ENCODE measurements around the gene GPR149.

GPR149 gene

GRCh38 chr3:154422694-154423093 lies 7.3 kb downstream of the GPR149 start:
- Histone ChIP-seq H3K36me3 (ENCODE audit: control insufficient read depth, insufficient read depth, low read length) (no peaks in the 10 kb centered on the region), H3K27me3 (ENCODE audit: control insufficient read depth, insufficient read depth, low read length) (peaks cover 14% of the 10 kb centered on the region), H3K9me3 (ENCODE audit: control insufficient read depth, insufficient read depth, low read length) (no peaks in the 10 kb centered on the region), H3K4me1 (ENCODE audit: control insufficient read depth, insufficient read depth, low read length) (peaks cover 5% of the 10 kb centered on the region; the same call in 1 of the 2 replicates), H3K4me3 (ENCODE audit: low read depth, low read length) (no peak overlapping the region), H3K27ac (ENCODE audit: low read depth, low read length) (no peak overlapping the region), H3K9ac (ENCODE audit: low read depth, low read length) (no peak overlapping the region)

GRCh38 chr3:154421083-154421482 lies 8.9 kb downstream of the GPR149 start:
- H3K36me3 ChIP-seq (ENCODE audit: control insufficient read depth, insufficient read depth, low read length), result no peaks in the 10 kb centered on the region

GRCh38 chr3:154398084-154398967 lies 31.7 kb downstream of the GPR149 start:
- H3K27ac ChIP-seq (ENCODE audit: low read depth, low read length), result no peak overlapping the region
- no peak overlapping the region for H3K9ac ChIP-seq (ENCODE audit: low read depth, low read length)
- no peaks in the 10 kb centered on the region for H3K9me3 ChIP-seq (ENCODE audit: control insufficient read depth, insufficient read depth, low read length)
- peaks cover 12% of the 10 kb centered on the region for H3K4me1 ChIP-seq (ENCODE audit: control insufficient read depth, insufficient read depth, low read length)
- no peaks in the 10 kb centered on the region for H3K27me3 ChIP-seq (ENCODE audit: control insufficient read depth, insufficient read depth, low read length)
- H3K4me3 ChIP-seq (ENCODE audit: low read depth, low read length), result no peak overlapping the region; the same call in 1 of the 2 replicates
- H3K36me3 ChIP-seq (ENCODE audit: control insufficient read depth, insufficient read depth, low read length), result no peaks in the 10 kb centered on the region

More at GRCh38 chr3:154421083-154421482, 8.9 kb downstream of the GPR149 start:
- Histone ChIP-seq H3K9ac (ENCODE audit: low read depth, low read length) (no peak overlapping the region), H3K9me3 (ENCODE audit: control insufficient read depth, insufficient read depth, low read length) (no peaks in the 10 kb centered on the region), H3K4me3 (ENCODE audit: low read depth, low read length) (no peak overlapping the region), H3K4me1 (ENCODE audit: control insufficient read depth, insufficient read depth, low read length) (no peaks in the 10 kb centered on the region), H3K27me3 (ENCODE audit: control insufficient read depth, insufficient read depth, low read length) (no peaks in the 10 kb centered on the region), H3K27ac (ENCODE audit: low read depth, low read length) (no peak overlapping the region)

- H3K9me3 ChIP-seq (ENCODE audit: control insufficient read depth, insufficient read depth, low read length), result no peaks in the 10 kb centered on the region
- H3K27me3 ChIP-seq (ENCODE audit: control insufficient read depth, insufficient read depth, low read length), result no peaks in the 10 kb centered on the region
- no peak overlapping the region for H3K27ac ChIP-seq (ENCODE audit: low read depth, low read length)
- no peaks in the 10 kb centered on the region for H3K36me3 ChIP-seq (ENCODE audit: control insufficient read depth, insufficient read depth, low read length)
- no peak overlapping the region for H3K4me3 ChIP-seq (ENCODE audit: low read depth, low read length)
- no peak overlapping the region for H3K9ac ChIP-seq (ENCODE audit: low read depth, low read length)
- no peaks in the 10 kb centered on the region for H3K4me1 ChIP-seq (ENCODE audit: control insufficient read depth, insufficient read depth, low read length)
Measured at GRCh38 chr3:154389861-154390260, 40.1 kb downstream of the GPR149 start.

GRCh38 chr3:154384479-154384878 lies 45.5 kb downstream of the GPR149 start:
- Histone ChIP-seq H3K27me3 (ENCODE audit: control insufficient read depth, insufficient read depth, low read length) (no peaks in the 10 kb centered on the region), H3K36me3 (ENCODE audit: control insufficient read depth, insufficient read depth, low read length) (no peaks in the 10 kb centered on the region), H3K4me1 (ENCODE audit: control insufficient read depth, insufficient read depth, low read length) (no peaks in the 10 kb centered on the region), H3K27ac (ENCODE audit: low read depth, low read length) (no peak overlapping the region), H3K4me3 (ENCODE audit: low read depth, low read length) (no peak overlapping the region), H3K9ac (ENCODE audit: low read depth, low read length) (no peak overlapping the region), H3K9me3 (ENCODE audit: control insufficient read depth, insufficient read depth, low read length) (no peaks in the 10 kb centered on the region)

- H3K9me3 ChIP-seq (ENCODE audit: control insufficient read depth, insufficient read depth, low read length), result no peaks in the 10 kb centered on the region
- no peak overlapping the region for H3K27ac ChIP-seq (ENCODE audit: low read depth, low read length)
- H3K4me1 ChIP-seq (ENCODE audit: control insufficient read depth, insufficient read depth, low read length), result no peaks in the 10 kb centered on the region
- no peaks in the 10 kb centered on the region for H3K36me3 ChIP-seq (ENCODE audit: control insufficient read depth, insufficient read depth, low read length)
- H3K4me3 ChIP-seq (ENCODE audit: low read depth, low read length), result no peak overlapping the region
- H3K9ac ChIP-seq (ENCODE audit: low read depth, low read length), result no peak overlapping the region
- no peaks in the 10 kb centered on the region for H3K27me3 ChIP-seq (ENCODE audit: control insufficient read depth, insufficient read depth, low read length)
Measured at GRCh38 chr3:154378311-154378710, 51.7 kb downstream of the GPR149 start.

GRCh38 chr3:154367221-154367620 lies 62.8 kb downstream of the GPR149 start:
- Histone ChIP-seq H3K36me3 (ENCODE audit: control insufficient read depth, insufficient read depth, low read length) (no peaks in the 10 kb centered on the region), H3K9me3 (ENCODE audit: control insufficient read depth, insufficient read depth, low read length) (peaks cover 6% of the 10 kb centered on the region; the same call in 1 of the 2 replicates), H3K4me3 (ENCODE audit: low read depth, low read length) (no peak overlapping the region), H3K9ac (ENCODE audit: low read depth, low read length) (no peak overlapping the region), H3K4me1 (ENCODE audit: control insufficient read depth, insufficient read depth, low read length) (no peaks in the 10 kb centered on the region), H3K27ac (ENCODE audit: low read depth, low read length) (no peak overlapping the region), H3K27me3 (ENCODE audit: control insufficient read depth, insufficient read depth, low read length) (no peaks in the 10 kb centered on the region)

GRCh38 chr3:154364849-154365248 lies 65.1 kb downstream of the GPR149 start:
- H3K27ac ChIP-seq (ENCODE audit: low read depth, low read length), result no peak overlapping the region
- no peaks in the 10 kb centered on the region for H3K4me1 ChIP-seq (ENCODE audit: control insufficient read depth, insufficient read depth, low read length)
- peaks cover 6% of the 10 kb centered on the region; the same call in 1 of the 2 replicates for H3K9me3 ChIP-seq (ENCODE audit: control insufficient read depth, insufficient read depth, low read length)
- no peaks in the 10 kb centered on the region for H3K27me3 ChIP-seq (ENCODE audit: control insufficient read depth, insufficient read depth, low read length)
- no peak overlapping the region for H3K9ac ChIP-seq (ENCODE audit: low read depth, low read length)
- H3K4me3 ChIP-seq (ENCODE audit: low read depth, low read length), result no peak overlapping the region
- no peaks in the 10 kb centered on the region for H3K36me3 ChIP-seq (ENCODE audit: control insufficient read depth, insufficient read depth, low read length)

- Histone ChIP-seq H3K4me3 (ENCODE audit: low read depth, low read length) (no peak overlapping the region), H3K9ac (ENCODE audit: low read depth, low read length) (no peak overlapping the region), H3K9me3 (ENCODE audit: control insufficient read depth, insufficient read depth, low read length) (peaks cover 6% of the 10 kb centered on the region; the same call in 1 of the 2 replicates), H3K36me3 (ENCODE audit: control insufficient read depth, insufficient read depth, low read length) (no peaks in the 10 kb centered on the region), H3K27ac (ENCODE audit: low read depth, low read length) (no peak overlapping the region), H3K27me3 (ENCODE audit: control insufficient read depth, insufficient read depth, low read length) (no peaks in the 10 kb centered on the region), H3K4me1 (ENCODE audit: control insufficient read depth, insufficient read depth, low read length) (no peaks in the 10 kb centered on the region)
Measured at GRCh38 chr3:154361099-154361498, 68.9 kb downstream of the GPR149 start.

- Histone ChIP-seq H3K4me1 (ENCODE audit: control insufficient read depth, insufficient read depth, low read length) (no peaks in the 10 kb centered on the region), H3K27ac (ENCODE audit: low read depth, low read length) (no peak overlapping the region), H3K4me3 (ENCODE audit: low read depth, low read length) (no peak overlapping the region), H3K9me3 (ENCODE audit: control insufficient read depth, insufficient read depth, low read length) (no peaks in the 10 kb centered on the region), H3K9ac (ENCODE audit: low read depth, low read length) (no peak overlapping the region), H3K27me3 (ENCODE audit: control insufficient read depth, insufficient read depth, low read length) (no peaks in the 10 kb centered on the region), H3K36me3 (ENCODE audit: control insufficient read depth, insufficient read depth, low read length) (no peaks in the 10 kb centered on the region)
Measured at GRCh38 chr3:154356009-154356408, 74.0 kb downstream of the GPR149 start.

GRCh38 chr3:154349223-154349622 lies 80.8 kb downstream of the GPR149 start:
- H3K9ac ChIP-seq (ENCODE audit: low read depth, low read length), result no peak overlapping the region
- peaks cover 9% of the 10 kb centered on the region; the same call in 1 of the 2 replicates for H3K4me1 ChIP-seq (ENCODE audit: control insufficient read depth, insufficient read depth, low read length)
- H3K4me3 ChIP-seq (ENCODE audit: low read depth, low read length), result no peak overlapping the region
- H3K9me3 ChIP-seq (ENCODE audit: control insufficient read depth, insufficient read depth, low read length), result no peaks in the 10 kb centered on the region
- no peaks in the 10 kb centered on the region for H3K27me3 ChIP-seq (ENCODE audit: control insufficient read depth, insufficient read depth, low read length)
- no peaks in the 10 kb centered on the region for H3K36me3 ChIP-seq (ENCODE audit: control insufficient read depth, insufficient read depth, low read length)
- no peak overlapping the region for H3K27ac ChIP-seq (ENCODE audit: low read depth, low read length)
